Panc1 (cell line): ENCODE measurements around the gene NDRG3. TPM values are rescaled to one million over a fixed set of nuclear protein-coding genes. Genes with fewer than 3 reads are reported as not detected.

Source experiments
- ATAC-seq: fragments of 200-7000 bp; cut with Tn5 transposase; 2 replicates; pipeline ENCODE4 v1.9.1; 2020; ENCODE audit warnings: mild to moderate bottlenecking, moderate library complexity
- BruUV-seq: library from RNA; stranded (reverse); fragments of 400-500 nt; replicated peaks from 2 replicates; lab custom pipeline; 2021; lab: Mats Ljungman, UMichigan
- CTCF ChIA-PET: fragments of 300-600 bp; sonication (Branson Sonifier 250); formaldehyde crosslinking; loops from one replicate; lab custom pipeline; 2022; ENCODE audit warnings: antibody characterized with exemption; lab: Charles Lee
- POLR2A ChIA-PET: fragments of 300-600 bp; sonication (Branson Sonifier 250); formaldehyde crosslinking; loops from one replicate; lab custom pipeline; 2022; ENCODE audit warnings: antibody characterized with exemption; lab: Charles Lee
- DNase-seq: peaks from one replicate; pipeline ENCODE4 v3.0.0-alpha.2; 2010; ENCODE audit warnings: low read depth, low spot score
- H3K27ac ChIP-seq: 2 replicates; pipeline ENCODE4 v1.5.1; 2011; ENCODE audit warnings: mild to moderate bottlenecking, low read length, inconsistent platforms
- H3K27me3 ChIP-seq: fragments of 200-500 bp; sonication (Bioruptor generic); 2 replicates; pipeline ENCODE4 v1.6.0; 2014; ENCODE audit warnings: low read length, inconsistent platforms; ENCODE audit not compliant: control insufficient read depth, insufficient read depth
- H3K36me3 ChIP-seq: fragments of 200-500 bp; sonication (Bioruptor generic); 2 replicates; pipeline ENCODE4 v1.5.1; 2014; ENCODE audit warnings: inconsistent platforms, mild to moderate bottlenecking, low read length, moderate library complexity; ENCODE audit not compliant: control insufficient read depth, insufficient read depth
- H3K4me1 ChIP-seq: 2 replicates; pipeline ENCODE4 v1.5.1; 2011; ENCODE audit warnings: inconsistent platforms, mild to moderate bottlenecking, low read length, moderate library complexity; ENCODE audit not compliant: control insufficient read depth, insufficient read depth
- H3K4me3 ChIP-seq, 2 experiments: 2 replicates each; pipeline ENCODE4 v1.5.1; 2011 to 2012; ENCODE audit warnings: low read depth in 2 of 2, low read length in 2 of 2, mild to moderate bottlenecking in 2 of 2, inconsistent platforms in 1 of 2, moderate library complexity in 1 of 2
- H3K9me3 ChIP-seq: fragments of 200-500 bp; sonication (Bioruptor generic); 2 replicates; pipeline ENCODE4 v1.5.1; 2014; ENCODE audit warnings: low read depth, mild to moderate bottlenecking, inconsistent platforms, low read length, moderate library complexity; ENCODE audit not compliant: control insufficient read depth, insufficient read depth
- POLR2AphosphoS5 ChIP-seq: IDR thresholded peaks from 2 replicates; pipeline ENCODE4 v1.6.1; 2012; ENCODE audit warnings: mild to moderate bottlenecking, low read depth, low read length, moderate library complexity
- SIN3A ChIP-seq: IDR thresholded peaks from 2 replicates; pipeline ENCODE4 v1.6.1; 2012; ENCODE audit warnings: low read depth, mild to moderate bottlenecking, low read length, moderate library complexity, borderline replicate concordance; ENCODE audit not compliant: insufficient read depth
- TCF7L2 ChIP-seq: IDR thresholded peaks from 2 replicates; pipeline ENCODE4 v1.6.1; 2011; ENCODE audit warnings: mild to moderate bottlenecking, low read depth, low read length, inconsistent platforms
- in situ Hi-C: cut with HindIII; loops from 2 replicates; pipeline ENCODE4 v1.10.0; 2016; ENCODE audit warnings: low sequenced_read_pairs, low pct_unique_long_range_greater_than_20kb
- intact Hi-C: fragments of 100-400 bp; cut with micrococcal nuclease; formaldehyde crosslinking; loops from one replicate; pipeline ENCODE4 v1.10.0; 2022; ENCODE audit not compliant: unreplicated experiment
- total RNA-seq: library from RNA; stranded (reverse); gene quantifications from one replicate; pipeline ENCODE4 v1.2.1, GENCODE V29; 2021; ENCODE audit not compliant: unreplicated experiment
- TF ChIP-seq, protein P1 (sequence below): fragments of 450-650 bp; IDR thresholded peaks from 2 replicates; pipeline ENCODE4 v1.5.1; 2017; ENCODE audit warnings: mild to moderate bottlenecking
- TF ChIP-seq, protein P2 (sequence below), 2 experiments: IDR thresholded peaks; 2 replicates each; pipeline ENCODE4 v1.6.1; 2011 to 2012; ENCODE audit warnings: low read depth in 2 of 2, control low read depth in 1 of 2, low read length in 1 of 2, mild to moderate bottlenecking in 1 of 2, moderate library complexity in 1 of 2; ENCODE audit not compliant: insufficient read depth in 1 of 2

NDRG3 gene
- total RNA-seq, 1 experiment from 2014 or later: 36.0 TPM

DNA sequence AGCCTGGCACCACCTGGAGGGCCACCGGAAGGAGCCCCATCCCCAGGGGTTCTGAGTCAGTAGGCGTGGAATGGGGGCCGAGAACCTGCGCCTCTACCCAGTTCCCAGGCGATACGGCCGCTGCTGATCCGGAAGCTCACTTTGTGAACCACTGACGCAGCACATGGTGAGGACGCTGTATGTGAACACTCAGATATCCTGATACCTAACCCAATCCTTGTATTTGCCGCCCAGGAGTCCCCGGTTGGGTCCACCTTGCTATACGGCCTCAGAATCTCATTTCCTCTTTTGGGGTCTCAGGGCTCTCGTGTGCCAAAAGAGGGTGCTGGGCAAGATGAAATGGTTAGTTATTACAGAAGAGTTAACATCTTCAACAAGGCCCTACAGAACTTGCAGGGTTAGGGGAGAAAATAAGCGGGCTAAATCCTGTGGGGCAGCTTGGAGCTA is 140.9 kb downstream of the NDRG3 start:
- POLR2A ChIA-PET: interaction anchor here (0.6 to 0.7 kb wide), 2 partner anchors 38 to 46 kb away, joined by 7 read pairs; no protein-coding TSS in a partner anchor
- peaks cover 10% of the 10 kb centered on the region; the same call in 1 of the 2 replicates for H3K36me3 ChIP-seq
- CTCF ChIA-PET: interaction anchor here (0.5 to 1.3 kb wide), 5 partner anchors 11 to 142 kb away, joined by 3 to 9 read pairs (median 4); no protein-coding TSS in a partner anchor
- TF ChIP-seq, protein P1, sequence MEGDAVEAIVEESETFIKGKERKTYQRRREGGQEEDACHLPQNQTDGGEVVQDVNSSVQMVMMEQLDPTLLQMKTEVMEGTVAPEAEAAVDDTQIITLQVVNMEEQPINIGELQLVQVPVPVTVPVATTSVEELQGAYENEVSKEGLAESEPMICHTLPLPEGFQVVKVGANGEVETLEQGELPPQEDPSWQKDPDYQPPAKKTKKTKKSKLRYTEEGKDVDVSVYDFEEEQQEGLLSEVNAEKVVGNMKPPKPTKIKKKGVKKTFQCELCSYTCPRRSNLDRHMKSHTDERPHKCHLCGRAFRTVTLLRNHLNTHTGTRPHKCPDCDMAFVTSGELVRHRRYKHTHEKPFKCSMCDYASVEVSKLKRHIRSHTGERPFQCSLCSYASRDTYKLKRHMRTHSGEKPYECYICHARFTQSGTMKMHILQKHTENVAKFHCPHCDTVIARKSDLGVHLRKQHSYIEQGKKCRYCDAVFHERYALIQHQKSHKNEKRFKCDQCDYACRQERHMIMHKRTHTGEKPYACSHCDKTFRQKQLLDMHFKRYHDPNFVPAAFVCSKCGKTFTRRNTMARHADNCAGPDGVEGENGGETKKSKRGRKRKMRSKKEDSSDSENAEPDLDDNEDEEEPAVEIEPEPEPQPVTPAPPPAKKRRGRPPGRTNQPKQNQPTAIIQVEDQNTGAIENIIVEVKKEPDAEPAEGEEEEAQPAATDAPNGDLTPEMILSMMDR: no peak
- TF ChIP-seq TCF7L2 (no peak), POLR2AphosphoS5 (no peak), SIN3A (no peak)
- TF ChIP-seq, protein P2, sequence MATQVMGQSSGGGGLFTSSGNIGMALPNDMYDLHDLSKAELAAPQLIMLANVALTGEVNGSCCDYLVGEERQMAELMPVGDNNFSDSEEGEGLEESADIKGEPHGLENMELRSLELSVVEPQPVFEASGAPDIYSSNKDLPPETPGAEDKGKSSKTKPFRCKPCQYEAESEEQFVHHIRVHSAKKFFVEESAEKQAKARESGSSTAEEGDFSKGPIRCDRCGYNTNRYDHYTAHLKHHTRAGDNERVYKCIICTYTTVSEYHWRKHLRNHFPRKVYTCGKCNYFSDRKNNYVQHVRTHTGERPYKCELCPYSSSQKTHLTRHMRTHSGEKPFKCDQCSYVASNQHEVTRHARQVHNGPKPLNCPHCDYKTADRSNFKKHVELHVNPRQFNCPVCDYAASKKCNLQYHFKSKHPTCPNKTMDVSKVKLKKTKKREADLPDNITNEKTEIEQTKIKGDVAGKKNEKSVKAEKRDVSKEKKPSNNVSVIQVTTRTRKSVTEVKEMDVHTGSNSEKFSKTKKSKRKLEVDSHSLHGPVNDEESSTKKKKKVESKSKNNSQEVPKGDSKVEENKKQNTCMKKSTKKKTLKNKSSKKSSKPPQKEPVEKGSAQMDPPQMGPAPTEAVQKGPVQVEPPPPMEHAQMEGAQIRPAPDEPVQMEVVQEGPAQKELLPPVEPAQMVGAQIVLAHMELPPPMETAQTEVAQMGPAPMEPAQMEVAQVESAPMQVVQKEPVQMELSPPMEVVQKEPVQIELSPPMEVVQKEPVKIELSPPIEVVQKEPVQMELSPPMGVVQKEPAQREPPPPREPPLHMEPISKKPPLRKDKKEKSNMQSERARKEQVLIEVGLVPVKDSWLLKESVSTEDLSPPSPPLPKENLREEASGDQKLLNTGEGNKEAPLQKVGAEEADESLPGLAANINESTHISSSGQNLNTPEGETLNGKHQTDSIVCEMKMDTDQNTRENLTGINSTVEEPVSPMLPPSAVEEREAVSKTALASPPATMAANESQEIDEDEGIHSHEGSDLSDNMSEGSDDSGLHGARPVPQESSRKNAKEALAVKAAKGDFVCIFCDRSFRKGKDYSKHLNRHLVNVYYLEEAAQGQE (IDR thresholded peaks at IDR 0.05; ENCODE audit: insufficient read depth in 1 of 2, low read depth in 2 of 2, low read length in 1 of 2): no peak
- ATAC-seq: peak; percentile 27
- peak overlapping the region; percentile 89 for H3K27ac ChIP-seq
- H3K4me3 ChIP-seq: peak overlapping the region; percentile 97
- DNase-seq: no peak
- H3K27me3 ChIP-seq: no peaks in the 10 kb centered on the region
- H3K4me1 ChIP-seq: peaks cover 7% of the 10 kb centered on the region; the same call in 1 of the 2 replicates
- intact Hi-C loops: no loop called here
- TSS peak; percentile 96 for BruUV-seq
- in situ Hi-C loops: no loop called here
- no peaks in the 10 kb centered on the region for H3K9me3 ChIP-seq

Other genes with a start within 250 kb of the NDRG3 start
- 107 TPM for gene MYL9, start 204.6 kb downstream of the NDRG3 start, total RNA-seq
- gene TGIF2, start 172.5 kb downstream of the NDRG3 start, total RNA-seq: 18.0 TPM
- 118 TPM for gene RAB5IF, start 140.3 kb downstream of the NDRG3 start, total RNA-seq
- 0.13 TPM for gene SLA2, start 99.9 kb downstream of the NDRG3 start, total RNA-seq
- gene DSN1, start 27.7 kb upstream of the NDRG3 start, total RNA-seq: 27.2 TPM
- gene TLDC2, start 130.0 kb upstream of the NDRG3 start, total RNA-seq: not detected
- 16.8 TPM for gene SAMHD1, start 205.6 kb upstream of the NDRG3 start, total RNA-seq